ENCODE measurements around the gene CHTOP. TPM values are rescaled to one million over a fixed set of nuclear protein-coding genes. Genes with fewer than 3 reads are reported as not detected.
A peak's percentile ranks its signal among the peaks of the same experiment; 100 is the strongest.
"Not testable (repeated sequence)": the region's sequence is repeated elsewhere in the genome, so short reads cannot be mapped to it uniquely, and the experiment has no call there.

Gene CHTOP
- total RNA-seq, 1 donor from 2014 or later, result 75.2 TPM

DNA sequence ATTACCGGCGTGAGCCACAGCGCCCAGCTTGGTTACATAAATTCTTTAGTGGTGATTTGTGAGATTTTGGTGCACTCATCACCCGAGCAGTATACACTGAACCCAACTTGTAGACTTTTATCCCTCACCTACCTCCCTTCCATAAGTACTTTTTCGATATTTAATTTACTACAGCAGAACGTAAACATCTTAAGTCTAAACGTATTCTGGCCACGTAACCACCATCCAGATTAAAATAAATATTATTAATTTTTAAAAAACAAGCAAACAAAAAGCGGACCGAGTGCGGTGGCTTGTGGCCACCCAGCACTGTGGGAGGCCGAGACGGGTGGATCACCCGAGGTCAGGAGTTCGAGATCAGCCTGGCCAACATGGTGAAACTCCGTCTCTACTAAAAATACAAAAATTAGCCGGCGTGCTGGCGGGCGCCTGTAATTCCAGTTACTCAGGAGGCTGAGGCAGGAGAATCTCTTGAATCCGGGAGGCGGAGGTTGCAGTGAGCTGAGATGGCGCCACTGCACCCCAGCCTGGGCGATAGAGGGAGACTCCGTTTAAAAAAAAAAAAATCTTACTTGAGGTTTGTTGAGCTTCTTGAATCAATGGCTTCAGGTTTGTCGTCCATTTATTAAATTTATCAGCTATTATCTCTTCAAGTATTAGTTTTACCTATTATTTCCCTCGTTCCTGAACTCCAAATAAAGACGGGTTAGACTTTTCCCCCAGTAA is 37.9 kb downstream of the CHTOP start:
- not testable (repeated sequence) for H3K27ac Mint-ChIP-seq (ENCODE audit: unreplicated experiment); DNase-seq (ENCODE audit: extremely low spot score, unreplicated experiment); H3K4me3 Mint-ChIP-seq (ENCODE audit: unreplicated experiment); H3K9me3 Mint-ChIP-seq (ENCODE audit: unreplicated experiment); H3K27me3 Mint-ChIP-seq (ENCODE audit: unreplicated experiment)
- TF ChIP-seq, protein P1, sequence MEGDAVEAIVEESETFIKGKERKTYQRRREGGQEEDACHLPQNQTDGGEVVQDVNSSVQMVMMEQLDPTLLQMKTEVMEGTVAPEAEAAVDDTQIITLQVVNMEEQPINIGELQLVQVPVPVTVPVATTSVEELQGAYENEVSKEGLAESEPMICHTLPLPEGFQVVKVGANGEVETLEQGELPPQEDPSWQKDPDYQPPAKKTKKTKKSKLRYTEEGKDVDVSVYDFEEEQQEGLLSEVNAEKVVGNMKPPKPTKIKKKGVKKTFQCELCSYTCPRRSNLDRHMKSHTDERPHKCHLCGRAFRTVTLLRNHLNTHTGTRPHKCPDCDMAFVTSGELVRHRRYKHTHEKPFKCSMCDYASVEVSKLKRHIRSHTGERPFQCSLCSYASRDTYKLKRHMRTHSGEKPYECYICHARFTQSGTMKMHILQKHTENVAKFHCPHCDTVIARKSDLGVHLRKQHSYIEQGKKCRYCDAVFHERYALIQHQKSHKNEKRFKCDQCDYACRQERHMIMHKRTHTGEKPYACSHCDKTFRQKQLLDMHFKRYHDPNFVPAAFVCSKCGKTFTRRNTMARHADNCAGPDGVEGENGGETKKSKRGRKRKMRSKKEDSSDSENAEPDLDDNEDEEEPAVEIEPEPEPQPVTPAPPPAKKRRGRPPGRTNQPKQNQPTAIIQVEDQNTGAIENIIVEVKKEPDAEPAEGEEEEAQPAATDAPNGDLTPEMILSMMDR (IDR thresholded peaks at IDR 0.05), result peak; percentile 39
- peaks cover 14% of the 10 kb centered on the region for H3K36me3 Mint-ChIP-seq (ENCODE audit: unreplicated experiment)
- peaks cover 18% of the 10 kb centered on the region for H3K4me1 Mint-ChIP-seq (ENCODE audit: unreplicated experiment)

DNA sequence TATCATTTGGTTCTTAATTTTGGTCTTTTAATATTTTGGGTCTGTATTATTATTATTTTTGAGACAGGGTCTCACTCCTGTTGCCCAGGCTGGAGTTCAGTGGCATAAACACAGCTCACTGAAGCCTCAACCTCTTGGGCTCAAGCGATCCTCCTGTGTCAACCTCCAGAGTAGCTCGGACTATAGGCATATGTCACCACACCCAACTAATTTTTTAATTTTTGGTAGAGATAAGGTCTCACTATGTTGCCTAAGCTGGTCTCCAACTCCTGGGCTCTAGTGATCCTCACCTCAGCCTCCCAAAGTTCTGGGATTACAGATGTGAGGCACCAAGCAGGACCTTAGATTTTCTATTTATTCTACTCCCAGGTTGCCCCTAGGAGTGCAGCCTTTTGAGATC is 39.6 kb downstream of the CHTOP start:
- no peak for DNase-seq (ENCODE audit: extremely low spot score, unreplicated experiment)
- Mint-ChIP-seq H3K4me1 (ENCODE audit: unreplicated experiment) (peaks cover 26% of the 10 kb centered on the region), H3K4me3 (ENCODE audit: unreplicated experiment) (peak overlapping the region; percentile 8), H3K9me3 (ENCODE audit: unreplicated experiment) (no peaks in the 10 kb centered on the region), H3K36me3 (ENCODE audit: unreplicated experiment) (no peaks in the 10 kb centered on the region), H3K27me3 (ENCODE audit: unreplicated experiment) (peaks cover 11% of the 10 kb centered on the region), H3K27ac (ENCODE audit: unreplicated experiment) (no peak overlapping the region)
- TF ChIP-seq, protein P1 (IDR thresholded peaks at IDR 0.05), result no peak

DNA sequence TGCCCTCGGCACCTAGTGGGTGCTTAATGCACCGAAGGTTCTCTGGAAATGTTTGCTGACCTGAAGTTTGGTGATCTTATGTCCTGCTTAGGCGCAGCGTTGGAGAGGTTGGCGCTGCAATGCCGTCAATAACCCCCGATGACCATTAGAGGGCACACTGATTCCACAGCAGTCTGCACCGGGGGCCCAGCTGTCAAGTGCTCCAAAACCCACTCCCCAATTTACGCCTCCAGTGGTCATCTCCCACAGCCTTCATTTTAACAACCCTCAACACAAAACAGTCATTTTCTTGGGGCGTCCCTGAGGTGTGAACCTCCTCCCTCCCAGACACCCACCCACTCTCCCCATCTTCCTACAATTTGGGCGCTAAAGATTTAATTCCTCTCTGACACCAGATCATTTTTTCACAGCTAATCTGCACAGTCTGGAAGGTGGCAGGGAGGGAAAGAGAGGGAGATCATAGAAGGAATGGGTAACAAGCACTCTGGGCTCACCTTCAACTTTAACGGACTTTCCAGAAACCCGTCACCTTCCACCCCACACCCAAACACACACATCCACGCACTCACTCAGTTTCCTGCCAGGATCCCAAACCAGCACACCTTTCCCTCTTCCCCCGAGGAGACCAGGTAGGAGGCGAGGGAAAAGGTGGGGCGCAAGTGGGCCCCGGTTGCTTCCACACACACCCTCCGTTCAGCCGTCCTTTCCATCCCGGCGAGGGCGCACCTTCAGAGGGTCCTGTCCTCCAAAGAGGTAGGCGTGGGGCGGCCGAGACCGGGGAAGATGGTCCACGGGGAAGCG is 44.1 kb downstream of the CHTOP start:
- Mint-ChIP-seq H3K9me3 (ENCODE audit: unreplicated experiment) (no peaks in the 10 kb centered on the region), H3K27ac (ENCODE audit: unreplicated experiment) (no peak overlapping the region), H3K27me3 (ENCODE audit: unreplicated experiment) (peaks cover 45% of the 10 kb centered on the region), H3K4me3 (ENCODE audit: unreplicated experiment) (peak overlapping the region; percentile 72), H3K4me1 (ENCODE audit: unreplicated experiment) (peaks cover 19% of the 10 kb centered on the region), H3K36me3 (ENCODE audit: unreplicated experiment) (no peaks in the 10 kb centered on the region)
- no peak for DNase-seq (ENCODE audit: extremely low spot score, unreplicated experiment)
- TF ChIP-seq, protein P1 (IDR thresholded peaks at IDR 0.05), result peak; percentile 93

DNA sequence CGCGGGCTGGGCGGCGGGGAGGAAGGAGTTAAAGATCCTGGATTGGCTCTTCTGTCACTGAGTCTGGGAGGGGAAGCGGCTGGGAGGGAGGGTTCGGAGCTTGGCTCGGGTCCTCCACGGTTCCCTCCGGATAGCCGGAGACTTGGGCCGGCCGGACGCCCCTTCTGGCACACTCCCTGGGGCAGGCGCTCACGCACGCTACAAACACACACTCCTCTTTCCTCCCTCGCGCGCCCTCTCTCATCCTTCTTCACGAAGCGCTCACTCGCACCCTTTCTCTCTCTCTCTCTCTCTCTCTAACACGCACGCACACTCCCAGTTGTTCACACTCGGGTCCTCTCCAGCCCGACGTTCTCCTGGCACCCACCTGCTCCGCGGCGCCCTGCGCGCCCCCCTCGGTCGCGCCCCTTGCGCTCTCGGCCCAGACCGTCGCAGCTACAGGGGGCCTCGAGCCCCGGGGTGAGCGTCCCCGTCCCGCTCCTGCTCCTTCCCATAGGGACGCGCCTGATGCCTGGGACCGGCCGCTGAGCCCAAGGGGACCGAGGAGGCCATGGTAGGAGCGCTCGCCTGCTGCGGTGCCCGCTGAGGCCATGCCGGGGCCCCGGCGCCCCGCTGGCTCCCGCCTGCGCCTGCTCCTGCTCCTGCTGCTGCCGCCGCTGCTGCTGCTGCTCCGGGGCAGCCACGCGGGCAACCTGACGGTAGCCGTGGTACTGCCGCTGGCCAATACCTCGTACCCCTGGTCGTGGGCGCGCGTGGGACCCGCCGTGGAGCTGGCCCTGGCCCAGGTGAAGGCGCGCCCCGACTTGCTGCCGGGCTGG is 44.9 kb downstream of the CHTOP start, which contains the start of gene NPR1:
TSS of gene NPR1 (plus strand) at position 170 of the 818 bp plus-strand sequence. CDS start at position 591, 421 bp downstream.
- peaks cover 48% of the 10 kb centered on the region for H3K27me3 Mint-ChIP-seq (ENCODE audit: unreplicated experiment)
- no peak for DNase-seq (ENCODE audit: extremely low spot score, unreplicated experiment)
- H3K27ac Mint-ChIP-seq (ENCODE audit: unreplicated experiment), result no peak within 1 kb of the TSS

More for the DNA sequence above, 44.9 kb downstream of the CHTOP start, which contains the start of gene NPR1:
- H3K4me3 Mint-ChIP-seq (ENCODE audit: unreplicated experiment), result peak within 1 kb of the TSS; percentile 72
- peaks cover 19% of the 10 kb centered on the region for H3K4me1 Mint-ChIP-seq (ENCODE audit: unreplicated experiment)
- H3K9me3 Mint-ChIP-seq (ENCODE audit: unreplicated experiment), result no peaks in the 10 kb centered on the region
- no peaks in the 10 kb centered on the region for H3K36me3 Mint-ChIP-seq (ENCODE audit: unreplicated experiment)
- TF ChIP-seq, protein P1 (IDR thresholded peaks at IDR 0.05), result no peak

Measured in osteocyte (in vitro differentiated cells).